CD14-positive monocyte (primary cell): ENCODE data around the gene REXO4. TPM values are rescaled to one million over a fixed set of nuclear protein-coding genes. Genes with fewer than 3 reads are reported as not detected.

Experiments
- DNase-seq, 3 donors: peaks; one replicate each; pipeline ENCODE4 v3.0.0-alpha.2; 2011 to 2022
- H2AFZ ChIP-seq: 2 replicates; pipeline ENCODE4 v1.6.0; 2012; ENCODE audit warnings: mild to moderate bottlenecking, low read depth, low read length, inconsistent platforms; ENCODE audit not compliant: insufficient read depth, poor library complexity, severe bottlenecking
- H3K27ac ChIP-seq, 2 donors: 1 replicate in 1 of 2; 2 replicates in 1 of 2; pipeline ENCODE4 v1.5.1; 2012 to 2013; ENCODE audit warnings: low read length in 2 of 2, control low read depth in 1 of 2, inconsistent platforms in 1 of 2, low read depth in 1 of 2, mild to moderate bottlenecking in 1 of 2
- H3K27me3 ChIP-seq, 2 donors: one replicate each; pipeline versions ENCODE4 v1.6.0 to v1.6.1; 2011 to 2013; ENCODE audit warnings: low read length in 2 of 2; ENCODE audit not compliant: control insufficient read depth in 2 of 2, insufficient read depth in 2 of 2
- H3K36me3 ChIP-seq, 2 donors: replicated peaks in 1 of 2; 1 replicate in 1 of 2; 2 replicates in 1 of 2; pipeline versions ENCODE4 v1.5.1 to v1.6.1; 2012 to 2013; ENCODE audit warnings: low read length in 2 of 2, control low read depth in 1 of 2, inconsistent platforms in 1 of 2, mild to moderate bottlenecking in 1 of 2; ENCODE audit not compliant: insufficient read depth in 2 of 2, control insufficient read depth in 1 of 2
- H3K4me1 ChIP-seq, 2 donors: 1 replicate in 1 of 2; 2 replicates in 1 of 2; pipeline versions ENCODE4 v1.5.1 to v1.6.1; 2012 to 2013; ENCODE audit warnings: low read length in 2 of 2, control low read depth in 1 of 2, inconsistent platforms in 1 of 2, mild to moderate bottlenecking in 1 of 2, moderate library complexity in 1 of 2; ENCODE audit not compliant: insufficient read depth in 2 of 2, control insufficient read depth in 1 of 2
- H3K4me2 ChIP-seq: replicated peaks from 2 replicates; pipeline ENCODE3; 2012; ENCODE audit warnings: low read length, moderate library complexity, mild to moderate bottlenecking; ENCODE audit not compliant: poor library complexity, severe bottlenecking; ENCODE audit errors: extremely low read depth
- H3K4me3 ChIP-seq, 3 experiments: fragments of 200-600 bp in 1 of 3; sonication (generic) in 1 of 3; replicated peaks in 1 of 3; 1 replicate in 2 of 3; 2 replicates in 1 of 3; pipeline ENCODE4 v1.5.1; 2011 to 2013; ENCODE audit warnings: low read length in 3 of 3, mild to moderate bottlenecking in 3 of 3, control low read depth in 2 of 3, low read depth in 2 of 3, inconsistent platforms in 1 of 3, moderate library complexity in 1 of 3
- H3K79me2 ChIP-seq: 2 replicates; pipeline ENCODE4 v1.6.0; 2012; ENCODE audit warnings: mild to moderate bottlenecking, control low read depth, inconsistent platforms, low read length, moderate library complexity; ENCODE audit not compliant: insufficient read depth
- H3K9ac ChIP-seq: 2 replicates; pipeline ENCODE4 v1.6.0; 2017; ENCODE audit warnings: low read length, mild to moderate bottlenecking; ENCODE audit not compliant: insufficient read depth, poor library complexity, severe bottlenecking
- H3K9me3 ChIP-seq, 2 donors: replicated peaks in 1 of 2; 1 replicate in 1 of 2; 2 replicates in 1 of 2; pipeline versions ENCODE4 v1.5.1 to v1.6.1; 2012 to 2013; ENCODE audit warnings: low read length in 2 of 2, control low read depth in 1 of 2; ENCODE audit not compliant: control insufficient read depth in 1 of 2, insufficient read depth in 1 of 2
- H4K20me1 ChIP-seq: 2 replicates; pipeline ENCODE4 v1.6.0; 2012; ENCODE audit warnings: mild to moderate bottlenecking, low read length, control low read depth, moderate library complexity; ENCODE audit not compliant: insufficient read depth
- H3K27ac Mint-ChIP-seq, 7 donors: one replicate each; pipeline ENCODE4 v1.8.0; 2020; ENCODE audit warnings: mild to moderate bottlenecking in 7 of 7, mixed read lengths in 7 of 7, moderate library complexity in 6 of 7, inconsistent platforms in 2 of 7
- H3K27me3 Mint-ChIP-seq, 3 donors: one replicate each; pipeline ENCODE4 v1.8.0; 2021 to 2022; ENCODE audit warnings: low read depth in 3 of 3, mild to moderate bottlenecking in 3 of 3, mixed read lengths in 3 of 3, moderate library complexity in 3 of 3, inconsistent platforms in 1 of 3
- H3K36me3 Mint-ChIP-seq, 2 donors: one replicate each; pipeline ENCODE4 v1.8.0; 2020; ENCODE audit warnings: mixed read lengths in 2 of 2, inconsistent platforms in 1 of 2, mild to moderate bottlenecking in 1 of 2
- H3K4me1 Mint-ChIP-seq: one replicate; pipeline ENCODE4 v1.8.0; 2020; ENCODE audit warnings: mild to moderate bottlenecking, mixed read lengths
- H3K4me3 Mint-ChIP-seq, 2 donors: one replicate each; pipeline ENCODE4 v1.8.0; 2020; ENCODE audit warnings: mild to moderate bottlenecking in 2 of 2, mixed read lengths in 2 of 2, moderate library complexity in 1 of 2
- H3K9me3 Mint-ChIP-seq, 7 donors: one replicate each; pipeline ENCODE4 v1.8.0; 2020 to 2022; ENCODE audit warnings: mixed read lengths in 7 of 7, mild to moderate bottlenecking in 6 of 7, moderate library complexity in 6 of 7, inconsistent platforms in 2 of 7
- CTCF ChIP-seq: fragments of 200-600 bp; IDR thresholded peaks from one replicate; pipeline ENCODE4 v1.8.0; 2022; ENCODE audit warnings: antibody characterized with exemption, mild to moderate bottlenecking
- WGBS: methylation state at CpG from one replicate; pipeline ENCODE4 v1.1.5; 2013; ENCODE audit warnings: missing lambda C conversion rate; ENCODE audit not compliant: insufficient coverage; 5-methylcytosine and 5-hydroxymethylcytosine counted together
- intact Hi-C, 2 donors: fragments of 100-400 bp; cut with micrococcal nuclease; formaldehyde crosslinking; loops; one replicate each; pipeline versions ENCODE4 v1.15.0 to v1.15.1; 2023
- polyA plus RNA-seq, 3 donors: library from polyadenylated mRNA; depleted of rRNA in 1 of 3; unstranded in 2 of 3; stranded (reverse) in 1 of 3; fragments of 300-500 nt in 2 of 3; fragments of >200 nt in 1 of 3; fragmentation: Illumina TruSeq in 2 of 3; gene quantifications; 1 replicate in 2 of 3; 2 replicates in 1 of 3; pipeline ENCODE4 v1.2.3, GENCODE V29; 2012 to 2021

REXO4 gene
- polyA plus RNA-seq, 3 donors, result 3.0 to 11.0 (median 4.2) TPM

- intact Hi-C loops, result loop anchor here (2.0 to 10.0 kb wide), 2 partner anchors 81 to 171 kb away; no protein-coding TSS in a partner anchor
- no peak overlapping the region for H3K4me3 ChIP-seq
- H4K20me1 ChIP-seq, result peaks cover 9% of the 10 kb centered on the region
- no peaks in the 10 kb centered on the region for H3K79me2 ChIP-seq
- Mint-ChIP-seq H3K9me3 (no peaks in the 10 kb centered on the region), H3K36me3 (peaks cover 52 to 68% of the 10 kb centered on the region in 2 donors), H3K4me3 (no peak overlapping the region), H3K4me1 (no peaks in the 10 kb centered on the region), H3K27me3 (peaks cover 0 to 4% (median 1%) of the 10 kb centered on the region in 3 donors), H3K27ac (peak overlapping the region in 4 of 7 donors; percentile 20 to 75 (median 64))
- no peaks in the 10 kb centered on the region for H3K4me1 ChIP-seq
- no peaks in the 10 kb centered on the region for H3K9me3 ChIP-seq
- no peak overlapping the region for H3K4me2 ChIP-seq
- H3K9ac ChIP-seq, result no peak overlapping the region
- H3K27ac ChIP-seq, result no peak overlapping the region
- peaks cover 66 to 72% of the 10 kb centered on the region in 2 donors for H3K36me3 ChIP-seq
- no peak for TF ChIP-seq CTCF
- no peaks in the 10 kb centered on the region for H3K27me3 ChIP-seq
- no peak for DNase-seq
- WGBS, result 75% methylated on average over 11 of the region's 19 CpGs
- no peak overlapping the region for H2AFZ ChIP-seq
Observed at GRCh38 chr9:133405508-133406438, 12.0 kb downstream of the REXO4 start.

- H3K9ac ChIP-seq, result no peak overlapping the region
- no peak overlapping the region for H3K4me3 ChIP-seq
- H3K27ac ChIP-seq, result no peak overlapping the region
- no peak overlapping the region for H2AFZ ChIP-seq
- H3K36me3 ChIP-seq, result peaks cover 55 to 60% of the 10 kb centered on the region in 2 donors
- intact Hi-C loops, result loop anchor here in 1 of 2 donors (10.0 kb wide), 1 partner anchor 170 kb away; no protein-coding TSS in a partner anchor
- H3K27ac Mint-ChIP-seq, result peak overlapping the region in 1 of 7 donors; percentile 37
- no peaks in the 10 kb centered on the region for H3K4me1 ChIP-seq
- no peaks in the 10 kb centered on the region for H3K9me3 Mint-ChIP-seq
- H3K27me3 ChIP-seq, result no peaks in the 10 kb centered on the region
- DNase-seq, result no peak
- no peaks in the 10 kb centered on the region for H3K79me2 ChIP-seq
- 96% methylated on average over 5 of the region's 12 CpGs for WGBS
- H4K20me1 ChIP-seq, result peaks cover 9% of the 10 kb centered on the region
- no peak overlapping the region for H3K4me2 ChIP-seq
- peaks cover 0 to 1% (median 1%) of the 10 kb centered on the region in 3 donors for H3K27me3 Mint-ChIP-seq
- peaks cover 40 to 56% of the 10 kb centered on the region in 2 donors for H3K36me3 Mint-ChIP-seq
- no peak overlapping the region for H3K4me3 Mint-ChIP-seq
- H3K4me1 Mint-ChIP-seq, result no peaks in the 10 kb centered on the region
- no peaks in the 10 kb centered on the region for H3K9me3 ChIP-seq
- no peak for TF ChIP-seq CTCF
Observed at GRCh38 chr9:133404454-133405002, 13.3 kb downstream of the REXO4 start.
